Stimulated activated CD8-positive, alpha-beta memory T cell treated with anti-CD3 and anti-CD28 coated beads, Interleukin-4, amount 100 ng/mL, for 48 hours (primary cell): ENCODE data around the gene PLIN5.

Experiments
- DNase-seq: peaks from one replicate; pipeline ENCODE4 v3.0.0-alpha.2; 2020

Gene PLIN5

GRCh38 chr19:4521170-4521887 lies 13.7 kb downstream of the PLIN5 start:
- no peak for DNase-seq

DNA sequence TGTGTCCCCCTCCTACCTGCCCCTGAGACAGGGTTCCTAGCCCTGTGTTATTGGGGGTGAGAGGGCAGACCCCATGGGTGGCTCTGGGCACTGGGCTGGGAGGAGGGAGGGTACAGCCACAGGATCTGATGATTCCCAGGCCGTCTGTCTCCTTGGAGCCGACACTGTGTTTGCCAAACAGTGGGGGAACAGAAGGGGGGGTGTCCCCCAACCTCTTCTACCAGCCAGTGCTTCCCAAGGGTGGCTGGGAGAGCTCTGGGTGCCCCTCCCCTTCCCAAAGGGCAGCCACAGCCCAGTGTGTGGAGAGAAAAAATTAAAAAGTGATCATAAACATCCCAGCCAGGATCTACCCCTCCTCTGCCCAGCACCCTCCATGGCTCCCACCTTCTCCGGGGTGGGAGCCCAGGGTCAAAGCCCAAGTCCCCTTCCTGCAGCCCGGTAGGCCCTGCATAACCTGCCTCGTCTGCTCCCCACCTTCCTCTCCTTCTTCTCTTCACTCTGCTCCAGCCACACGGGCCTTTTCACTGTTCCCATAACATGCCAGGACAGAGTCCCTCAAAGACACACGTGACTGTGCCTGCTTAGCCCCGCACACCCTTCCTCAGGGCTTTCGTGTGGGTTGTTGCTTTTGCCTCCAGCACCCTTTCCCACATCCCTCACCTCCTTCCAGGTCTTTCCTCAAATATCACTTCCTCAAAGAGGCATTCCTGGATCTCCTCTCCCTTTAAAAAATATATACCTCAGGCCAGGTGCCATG lies 15.3 kb downstream of the PLIN5 start:
- DNase-seq = no peak

DNA sequence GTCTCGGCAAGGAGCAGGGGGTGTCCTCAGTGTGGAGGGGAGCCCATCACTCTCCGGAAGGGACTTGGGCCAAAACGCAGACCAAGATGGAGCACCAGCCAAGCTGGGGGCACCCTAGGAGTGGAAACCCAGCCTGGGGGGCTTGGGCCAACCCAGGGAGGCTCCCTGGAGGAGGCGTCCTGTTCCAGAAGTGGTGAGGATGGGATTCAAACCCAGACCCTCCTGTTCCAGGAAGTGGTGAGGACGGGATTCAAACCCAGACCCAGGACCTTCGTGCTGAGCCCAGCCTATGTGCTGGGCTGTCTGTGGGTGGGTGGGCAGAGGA lies 15.9 kb downstream of the PLIN5 start:
- DNase-seq = no peak

- DNase-seq = no peak
These were observed 16.5 kb downstream of the PLIN5 start, which contains the start of gene PLIN4 for GRCh38 chr19:4518345-4519171. Gene PLIN4 (minus strand): TSS chr19:4518486. CDS start chr19:4518272, 214 bp downstream.

DNA sequence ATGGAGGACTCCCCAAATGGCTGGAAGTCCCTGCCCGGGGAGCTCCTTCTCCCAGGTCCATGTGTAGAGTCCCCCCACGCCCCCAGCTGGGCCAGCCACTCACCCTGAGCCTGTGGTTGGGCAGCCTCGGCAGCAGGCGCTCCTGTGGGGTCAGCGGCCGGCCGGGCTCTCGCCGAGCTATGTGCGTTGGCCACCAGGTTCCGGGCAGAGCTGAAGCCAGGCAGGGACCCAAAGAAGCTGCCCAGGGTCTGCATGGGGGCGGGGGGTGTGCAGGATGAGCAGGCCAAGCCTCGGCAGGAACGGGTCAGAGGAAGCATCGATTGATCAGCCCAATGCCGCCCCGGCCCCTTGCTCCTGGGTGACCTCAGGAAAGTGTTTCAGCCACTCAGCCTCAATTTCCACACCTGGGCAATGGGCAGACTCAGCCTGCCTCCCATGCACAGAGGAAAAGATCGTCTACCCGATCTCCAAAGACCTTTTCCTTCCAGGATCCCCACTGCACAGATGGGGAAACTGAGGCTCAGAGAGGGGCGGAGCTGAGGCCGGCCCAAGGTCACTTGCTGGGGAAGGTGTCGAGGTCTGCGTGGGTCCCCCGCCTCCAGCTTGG lies 17.5 kb downstream of the PLIN5 start:
- no peak for DNase-seq

GRCh38 chr19:4516939-4517300 lies 18.1 kb downstream of the PLIN5 start:
- no peak for DNase-seq

GRCh38 chr19:4516199-4516938 lies 18.7 kb downstream of the PLIN5 start:
- no peak for DNase-seq

- DNase-seq = no peak
These were observed 19.3 kb downstream of the PLIN5 start for GRCh38 chr19:4515732-4516131.

- DNase-seq = no peak
These were observed 21.8 kb downstream of the PLIN5 start for GRCh38 chr19:4513248-4513647.

DNA sequence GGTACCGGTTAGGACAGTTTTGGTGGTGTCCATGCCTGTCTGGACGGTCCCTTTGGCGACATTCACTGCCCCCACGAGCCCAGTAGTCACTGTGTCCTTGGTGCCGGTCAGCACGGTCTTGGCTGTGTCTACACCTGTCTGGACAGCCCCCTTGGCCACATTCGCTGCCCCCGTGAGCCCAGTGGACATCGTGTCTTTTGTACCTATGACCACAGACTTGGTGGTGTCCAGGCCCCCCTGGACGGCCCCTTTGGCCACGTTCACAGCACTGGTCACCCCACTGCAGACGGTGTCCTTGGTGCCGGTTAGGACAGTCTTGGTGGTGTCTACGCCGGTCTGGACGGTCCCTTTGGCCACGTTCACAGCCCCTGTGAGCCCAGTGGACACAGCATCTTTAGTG lies 23.0 kb downstream of the PLIN5 start:
- DNase-seq = no peak

GRCh38 chr19:4511300-4512054 lies 23.5 kb downstream of the PLIN5 start:
- DNase-seq = no peak

DNA sequence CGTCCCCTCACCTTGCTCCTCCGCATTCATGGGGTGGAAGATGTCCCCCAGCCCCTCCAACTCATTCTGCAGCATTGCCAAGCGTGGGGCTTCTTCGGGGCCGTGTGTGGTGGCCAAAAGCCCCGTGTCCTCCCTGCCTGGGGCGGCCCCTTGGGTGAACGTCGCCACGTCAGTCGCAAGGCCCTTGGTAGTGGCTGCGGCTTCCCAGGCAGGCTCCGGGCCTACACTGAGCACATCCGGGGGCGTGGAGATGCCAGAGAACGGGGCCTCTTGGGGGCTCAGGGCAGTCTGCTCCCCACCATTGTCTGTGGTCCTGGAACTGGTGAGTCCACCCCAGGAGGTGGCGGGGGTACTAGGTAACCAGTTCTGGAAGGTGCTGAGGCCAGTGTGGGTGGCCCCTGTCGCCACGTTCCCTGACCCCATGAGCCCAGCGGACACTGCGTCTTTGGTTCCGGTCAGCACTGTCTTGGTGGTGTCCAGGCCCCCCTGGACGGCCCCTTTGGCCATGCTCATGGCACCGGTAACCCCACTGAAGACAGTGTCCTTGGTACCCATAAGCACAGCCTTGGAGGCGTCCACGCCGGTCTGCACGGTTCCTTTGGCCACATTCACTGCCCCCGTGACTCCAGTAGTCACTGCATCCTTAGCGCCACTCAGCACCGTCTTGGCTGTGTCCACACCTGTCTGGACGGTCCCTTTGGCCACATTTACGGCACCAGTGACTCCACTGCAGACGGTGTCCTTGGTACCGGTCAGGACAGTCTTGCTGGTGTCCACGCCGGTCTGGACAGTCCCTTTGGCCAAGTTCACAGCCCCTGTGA lies 24.4 kb downstream of the PLIN5 start:
- DNase-seq = no peak

GRCh38 chr19:4508698-4509097 lies 26.3 kb downstream of the PLIN5 start:
- DNase-seq = no peak

GRCh38 chr19:4507804-4508203 lies 27.2 kb downstream of the PLIN5 start:
- no peak for DNase-seq

GRCh38 chr19:4507150-4507452 lies 27.9 kb downstream of the PLIN5 start:
- no peak for DNase-seq

GRCh38 chr19:4506449-4507149 lies 28.4 kb downstream of the PLIN5 start:
- no peak for DNase-seq

- DNase-seq = no peak
These were observed 29.2 kb downstream of the PLIN5 start for GRCh38 chr19:4505570-4506448.

DNA sequence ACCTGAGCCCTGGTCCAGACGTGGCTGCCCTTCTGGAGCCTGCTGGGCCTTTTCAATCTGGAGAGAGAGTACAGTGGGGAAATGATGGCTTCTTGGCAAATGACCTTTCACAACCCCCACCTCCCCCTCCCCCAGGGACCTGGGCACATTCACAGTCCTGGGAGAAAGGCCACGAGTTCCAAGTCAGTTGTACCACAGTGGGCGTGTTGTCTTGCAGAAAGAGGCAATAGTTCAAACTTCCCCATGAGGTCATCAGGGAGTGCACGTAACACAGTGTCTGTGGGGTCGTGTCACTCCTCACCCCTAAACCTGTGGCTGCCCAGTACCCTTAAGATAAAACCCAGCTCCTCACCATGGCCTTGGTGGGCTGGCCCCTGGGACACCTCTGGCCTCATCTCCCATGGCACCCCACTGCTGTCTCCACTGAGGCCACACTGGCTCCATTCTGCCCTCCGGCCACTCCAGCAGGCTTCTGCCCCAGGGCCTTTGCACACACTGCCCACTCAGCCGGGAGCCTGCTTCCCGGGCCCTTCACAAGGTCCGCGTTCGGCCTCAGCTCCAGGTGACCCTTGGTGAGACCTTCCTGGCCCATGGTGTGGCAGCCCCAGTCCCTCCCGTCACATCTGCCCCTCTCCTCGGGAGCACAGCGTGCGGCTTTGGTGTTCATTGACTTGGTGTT lies 30.0 kb downstream of the PLIN5 start:
- no peak for DNase-seq

DNA sequence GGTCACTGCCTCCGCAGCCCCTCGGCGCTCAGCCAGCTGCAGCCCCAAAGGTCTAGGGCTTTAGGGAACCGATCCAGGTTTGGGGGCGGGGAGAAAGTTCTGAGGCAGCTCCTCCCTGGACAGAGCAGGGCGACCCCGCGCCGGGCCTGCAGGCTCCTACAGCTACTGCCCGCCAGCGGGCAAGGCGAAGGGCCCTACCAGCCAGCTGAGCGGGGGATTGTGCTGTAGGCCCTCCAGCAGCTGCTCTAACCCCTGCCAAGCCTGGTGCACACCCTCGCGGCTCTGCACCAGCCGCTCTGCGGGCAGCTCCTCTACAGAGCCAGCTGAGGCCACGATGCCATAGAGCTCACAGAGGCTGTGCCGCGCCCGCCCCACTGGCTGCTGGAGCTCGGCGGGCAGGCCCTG lies 30.7 kb downstream of the PLIN5 start:
- no peak for DNase-seq
